GM12891 (cell line): ENCODE measurements around the gene NPAP1. TPM values are rescaled to one million over a fixed set of nuclear protein-coding genes. Genes with fewer than 3 reads are reported as not detected.
"Not testable (repeated sequence)": the region's sequence is repeated elsewhere in the genome, so short reads cannot be mapped to it uniquely, and the experiment has no call there.

Source experiments
- DNase-seq: peaks from one replicate; pipeline ENCODE4 v3.0.0; 2011; ENCODE audit warnings: low spot score; ENCODE audit not compliant: insufficient read length
- FAIRE-seq: peaks from 2 replicates; lab custom pipeline; 2011; peaks lifted over from hg19 to GRCh38; lab: Jason Lieb, UNC
- PAX5 ChIP-seq: IDR thresholded peaks from 2 replicates; pipeline ENCODE4 v1.6.1; 2011; ENCODE audit warnings: low read length, moderate library complexity, mild to moderate bottlenecking; ENCODE audit not compliant: insufficient read depth, severe bottlenecking
- POLR2A ChIP-seq: IDR thresholded peaks from 2 replicates; pipeline ENCODE4 v1.6.1; 2011; ENCODE audit warnings: low read depth, low read length, control low read depth
- POLR2AphosphoS5 ChIP-seq: IDR thresholded peaks from 2 replicates; pipeline ENCODE4 v1.6.1; 2011; ENCODE audit warnings: low read depth, low read length, control low read depth
- POU2F2 ChIP-seq: IDR thresholded peaks from 2 replicates; pipeline ENCODE4 v1.6.1; 2011; ENCODE audit warnings: low read depth, mild to moderate bottlenecking, control low read depth, low read length, moderate library complexity
- SPI1 ChIP-seq: IDR thresholded peaks from 2 replicates; pipeline ENCODE4 v1.6.1; 2011; ENCODE audit warnings: low read depth, low read length, control low read depth
- TAF1 ChIP-seq: IDR thresholded peaks from 2 replicates; pipeline ENCODE4 v1.6.1; 2011; ENCODE audit warnings: low read depth, low read length, control low read depth
- polyA plus RNA-seq: library from polyadenylated mRNA; unstranded; fragments of >200 nt; gene quantifications from one replicate; pipeline ENCODE4 v1.2.1, GENCODE V29; 2012; ENCODE audit warnings: low read depth, missing spikeins, inconsistent platforms; ENCODE audit not compliant: missing spikeins

The NPAP1 gene
- polyA plus RNA-seq, result not detected

- no peak for DNase-seq
- FAIRE-seq, result no peak
Measured at GRCh38 chr15:24675332-24676144, at the start of gene NPAP1. Gene NPAP1, plus strand, starts transcription at chr15:24675775. Its CDS starts 93 bp downstream, at chr15:24675868.

GRCh38 chr15:24627443-24627842, 48.1 kb upstream of the NPAP1 start:
- DNase-seq, result no peak

More at GRCh38 chr15:24675332-24676144, at the start of gene NPAP1:
- TF ChIP-seq SPI1 (no peak), POLR2AphosphoS5 (no peak), TAF1 (no peak), POU2F2 (no peak), PAX5 (no peak), POLR2A (no peak)

GRCh38 chr15:24633082-24633481, 42.5 kb upstream of the NPAP1 start:
- FAIRE-seq, result no peak
- TF ChIP-seq PAX5 (no peak), POLR2A (no peak), SPI1 (no peak), POU2F2 (no peak), TAF1 (no peak), POLR2AphosphoS5 (no peak)
- DNase-seq, result no peak

More at GRCh38 chr15:24627443-24627842, 48.1 kb upstream of the NPAP1 start:
- no peak for TF ChIP-seq POU2F2
- TF ChIP-seq POLR2A, result no peak
- no peak for TF ChIP-seq PAX5
- no peak for TF ChIP-seq POLR2AphosphoS5
- no peak for FAIRE-seq

- DNase-seq, FAIRE-seq: not testable (repeated sequence)
Measured at GRCh38 chr15:24639412-24639811, 36.2 kb upstream of the NPAP1 start.

- TF ChIP-seq POLR2AphosphoS5, result no peak
- no peak for TF ChIP-seq TAF1
- TF ChIP-seq POU2F2, result no peak
- no peak for TF ChIP-seq PAX5
- TF ChIP-seq POLR2A, result no peak
- TF ChIP-seq SPI1, result no peak
- FAIRE-seq (no peak), DNase-seq (no peak)
Measured at GRCh38 chr15:24645627-24646026, 29.9 kb upstream of the NPAP1 start.

GRCh38 chr15:24659622-24660021, 16.0 kb upstream of the NPAP1 start:
- DNase-seq, result no peak
- TF ChIP-seq POLR2A, result no peak
- TF ChIP-seq POLR2AphosphoS5, result no peak
- no peak for TF ChIP-seq POU2F2
- no peak for TF ChIP-seq SPI1
- no peak for TF ChIP-seq PAX5
- no peak for TF ChIP-seq TAF1
- no peak for FAIRE-seq

GRCh38 chr15:24662991-24663390, 12.6 kb upstream of the NPAP1 start:
- no peak for FAIRE-seq
- no peak for TF ChIP-seq SPI1
- no peak for TF ChIP-seq PAX5
- TF ChIP-seq TAF1, result no peak
- no peak for TF ChIP-seq POLR2AphosphoS5
- TF ChIP-seq POLR2A, result no peak
- no peak for TF ChIP-seq POU2F2
- DNase-seq, result no peak

GRCh38 chr15:24676431-24676830, 856 bp downstream of the NPAP1 start:
- DNase-seq (no peak), FAIRE-seq (no peak)
- no peak for TF ChIP-seq POLR2AphosphoS5
- TF ChIP-seq POLR2A, result no peak
- no peak for TF ChIP-seq TAF1
- no peak for TF ChIP-seq POU2F2
- no peak for TF ChIP-seq PAX5
- no peak for TF ChIP-seq SPI1

- DNase-seq (no peak), FAIRE-seq (no peak)
- TF ChIP-seq PAX5 (no peak), SPI1 (no peak), TAF1 (no peak), POLR2A (no peak), POLR2AphosphoS5 (no peak), POU2F2 (no peak)
Measured at GRCh38 chr15:24678485-24678884, 2.9 kb downstream of the NPAP1 start.

- FAIRE-seq, result no peak
- no peak for DNase-seq
- TF ChIP-seq POU2F2, result no peak
- TF ChIP-seq SPI1, result no peak
- TF ChIP-seq TAF1, result no peak
- no peak for TF ChIP-seq PAX5
- no peak for TF ChIP-seq POLR2A
- no peak for TF ChIP-seq POLR2AphosphoS5
Measured at GRCh38 chr15:24682002-24682401, 6.4 kb downstream of the NPAP1 start.

- FAIRE-seq, DNase-seq: not testable (repeated sequence)
Measured at GRCh38 chr15:24682905-24683304, 7.3 kb downstream of the NPAP1 start.
